ENCODE measurements around the gene DLGAP1. TPM values are rescaled to one million over a fixed set of nuclear protein-coding genes. Genes with fewer than 3 reads are reported as not detected.
A peak's percentile ranks its signal among the peaks of the same experiment; 100 is the strongest.

The DLGAP1 gene
- total and polyA plus RNA-seq, 2 of the 4 experiments (the other 2 are of a cell fraction): under 0.01 to 0.09 TPM

- Histone ChIP-seq H2AK9ac (replicated peaks; ENCODE audit: low read depth, low read length, poor library complexity) (no peak overlapping the region), H4K91ac (ENCODE audit: insufficient read depth, low read depth, low read length) (no peak overlapping the region), H2BK5ac (ENCODE audit: low read depth, low read length, poor library complexity, severe bottlenecking) (no peak overlapping the region), H3K4me3 (ENCODE audit: insufficient read depth, low read depth, low read length) (no peak overlapping the region), H3K4ac (ENCODE audit: low read depth, low read length) (no peak overlapping the region), H4K20me1 (ENCODE audit: insufficient read depth, low read length) (no peaks in the 10 kb centered on the region), H3K79me1 (ENCODE audit: low read depth in 1 of 2, low read length in 2 of 2) (no peaks in the 10 kb centered on the region), H3K4me2 (ENCODE audit: low read depth, low read length) (no peak overlapping the region), H3K18ac (ENCODE audit: low read depth, low read length) (no peak overlapping the region), H4K8ac (ENCODE audit: low read depth in 2 of 2, low read length in 2 of 2) (no peak overlapping the region), H3K27me3 (ENCODE audit: control insufficient read depth, insufficient read depth, low read length) (no peaks in the 10 kb centered on the region), H3K56ac (ENCODE audit: extremely low read depth, insufficient read depth, low read length) (no peak overlapping the region), H2AK5ac (ENCODE audit: low read depth, low read length) (no peak overlapping the region), H2BK15ac (ENCODE audit: low read depth, low read length) (no peak overlapping the region), H2BK20ac (ENCODE audit: low read depth, low read length) (no peak overlapping the region), H3K27ac (ENCODE audit: insufficient read depth, low read length) (no peak overlapping the region), H3K23ac (ENCODE audit: low read depth, low read length) (no peak overlapping the region), H2BK120ac (ENCODE audit: low read depth, low read length) (no peak overlapping the region), H3K9ac (ENCODE audit: low read depth, low read length) (no peak overlapping the region), H4K5ac (ENCODE audit: low read depth, low read length) (no peak overlapping the region), H3K9me3 (ENCODE audit: control insufficient read depth, insufficient read depth, low read length) (no peaks in the 10 kb centered on the region), H3K9me1 (ENCODE audit: insufficient read depth, low read length) (no peaks in the 10 kb centered on the region), H3K4me1 (ENCODE audit: control insufficient read depth, insufficient read depth, low read length) (no peaks in the 10 kb centered on the region), H3K14ac (replicated peaks; ENCODE audit: low read depth, low read length) (no peak overlapping the region), H2AFZ (replicated peaks; ENCODE audit: low read length, poor library complexity) (no peak overlapping the region), H3K36me3 (ENCODE audit: control insufficient read depth, insufficient read depth, low read length) (no peaks in the 10 kb centered on the region)
- 58% methylated on average over 3 of the region's 6 CpGs; no CpG with 5 or more reads in 1 of the 2 experiments for WGBS, 2 experiments (ENCODE audit: extremely low coverage in 2 of 2, insufficient read length in 1 of 2)
- no TSS peak for BruUV-seq (replicated peaks)
- DNase-seq (no peak), ATAC-seq (ENCODE audit: low read depth) (no peak)
- ChIA-PET CTCF (interaction anchor here (1.2 to 1.3 kb wide), 2 partner anchors 11 to 367 kb away, joined by 3 to 6 read pairs; no protein-coding TSS in a partner anchor), POLR2A (ENCODE audit: unreplicated experiment) (no interaction called here)
- intact Hi-C loops (cut with micrococcal nuclease): loop anchor here (2.0 to 5.0 kb wide), 3 partner anchors 197 to 787 kb away; no protein-coding TSS in a partner anchor
- TF ChIP-seq RFX5 (IDR thresholded peaks at IDR 0.05; ENCODE audit: low read depth, low read length): no peak
- TF ChIP-seq, protein P1, sequence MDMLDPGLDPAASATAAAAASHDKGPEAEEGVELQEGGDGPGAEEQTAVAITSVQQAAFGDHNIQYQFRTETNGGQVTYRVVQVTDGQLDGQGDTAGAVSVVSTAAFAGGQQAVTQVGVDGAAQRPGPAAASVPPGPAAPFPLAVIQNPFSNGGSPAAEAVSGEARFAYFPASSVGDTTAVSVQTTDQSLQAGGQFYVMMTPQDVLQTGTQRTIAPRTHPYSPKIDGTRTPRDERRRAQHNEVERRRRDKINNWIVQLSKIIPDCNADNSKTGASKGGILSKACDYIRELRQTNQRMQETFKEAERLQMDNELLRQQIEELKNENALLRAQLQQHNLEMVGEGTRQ (IDR thresholded peaks at IDR 0.05; ENCODE audit: low read depth, low read length): no peak
- peak; percentile 52; the same call in 1 of the 2 replicates for TF ChIP-seq NFE2L2 (IDR thresholded peaks at IDR 0.05; ENCODE audit: low read depth, low read length)
- dilution Hi-C loops (cut with HindIII; ENCODE audit: low sequenced_read_pairs, unreplicated experiment): no loop called here
- in situ Hi-C loops (cut with MboI; ENCODE audit: low sequenced_read_pairs): no loop called here
Observed at GRCh38 chr18:4069183-4069582, 385.9 kb downstream of the DLGAP1 start.
